K562 (cell line): ENCODE measurements around the gene TOM1L2. TPM values are rescaled to one million over a fixed set of nuclear protein-coding genes. Genes with fewer than 3 reads are reported as not detected.

Experiments used
- ATAC-seq: fragments of 200-7000 bp; cut with Tn5 transposase; 3 replicates; pipeline ENCODE4 v1.9.1; 2020; ENCODE audit warnings: moderate library complexity
- BruUV-seq: library from RNA; stranded (reverse); fragments of 400-500 nt; replicated peaks from 2 replicates; lab custom pipeline; 2021; lab: Mats Ljungman, UMichigan
- CTCF ChIA-PET: fragments of 300-600 bp; formaldehyde crosslinking; extraction: SDS; loops from one replicate; lab custom pipeline; 2021; ENCODE audit warnings: low intra/inter-chr PET ratio; lab: Yijun Ruan, JAX
- POLR2A ChIA-PET: fragments of 300-600, 350-650 bp; sonication (Branson Sonifier 250); formaldehyde crosslinking; extraction: SDS; loops from one replicate; lab custom pipeline; 2021; ENCODE audit warnings: antibody characterized with exemption, inconsistent platforms; lab: Yijun Ruan, JAX
- DNase-seq, 4 experiments: peaks; one replicate each; pipeline versions ENCODE4 v3.0.0 to v3.0.0-alpha.2; 2011 to 2018; ENCODE audit warnings: low spot score in 3 of 4, mixed read lengths in 3 of 4; ENCODE audit errors: extremely low read depth in 1 of 4
- FAIRE-seq: peaks from 2 replicates; lab custom pipeline; 2011; peaks lifted over from hg19 to GRCh38; lab: Jason Lieb, UNC
- H2AFZ ChIP-seq: 2 replicates; pipeline ENCODE4 v1.6.0; 2011; ENCODE audit warnings: low read depth, low read length, control low read depth, inconsistent platforms
- H3K27ac ChIP-seq: fragments of 200-600 bp; 3 replicates; pipeline ENCODE4 v1.8.0; 2011; ENCODE audit warnings: low read depth, mild to moderate bottlenecking, control low read depth, inconsistent platforms, low read length, moderate library complexity, mixed read lengths; ENCODE audit errors: extremely low read depth
- H3K27me3 ChIP-seq, 2 experiments: fragments of 300-600 bp in 1 of 2; 2 replicates in 1 of 2; 3 replicates in 1 of 2; pipeline versions ENCODE4 v1.6.0 to v1.8.0; 2011; ENCODE audit warnings: inconsistent platforms in 2 of 2, low read length in 2 of 2, mild to moderate bottlenecking in 1 of 2, mixed read lengths in 1 of 2, moderate library complexity in 1 of 2; ENCODE audit not compliant: control insufficient read depth in 2 of 2, insufficient read depth in 2 of 2
- H3K36me3 ChIP-seq: fragments of 300-600 bp; 3 replicates; pipeline ENCODE4 v1.8.0; 2011; ENCODE audit warnings: mild to moderate bottlenecking, low read length, inconsistent platforms; ENCODE audit not compliant: control insufficient read depth, insufficient read depth
- H3K4me1 ChIP-seq, 2 experiments: fragments of 200-600 bp in 1 of 2; replicated peaks in 1 of 2; 2 replicates in 1 of 2; 3 replicates in 1 of 2; pipeline versions ENCODE4 v1.5.1 to v1.8.0; 2011; ENCODE audit warnings: inconsistent platforms in 2 of 2, low read length in 2 of 2, mild to moderate bottlenecking in 1 of 2, mixed read lengths in 1 of 2, moderate library complexity in 1 of 2; ENCODE audit not compliant: control insufficient read depth in 2 of 2, insufficient read depth in 2 of 2
- H3K4me2 ChIP-seq: 2 replicates; pipeline ENCODE4 v1.6.1; 2011; ENCODE audit warnings: low read length, control low read depth, inconsistent platforms, mixed read lengths; ENCODE audit not compliant: insufficient read depth
- H3K4me3 ChIP-seq: fragments of 200-600 bp; sonication (generic), shearing (Covaris generic); 2 replicates; pipeline ENCODE4 v1.5.1; 2016; ENCODE audit warnings: control low read depth, inconsistent platforms
- H3K79me2 ChIP-seq: fragments of 200-600 bp; 3 replicates; pipeline ENCODE4 v1.8.0; 2011; ENCODE audit warnings: low read length, inconsistent platforms; ENCODE audit not compliant: control insufficient read depth, insufficient read depth
- H3K9ac ChIP-seq, 2 experiments: 2 replicates each; pipeline versions ENCODE4 v1.6.0 to v1.6.1; 2011; ENCODE audit warnings: low read depth in 2 of 2, low read length in 2 of 2, control low read depth in 1 of 2, inconsistent platforms in 1 of 2, mild to moderate bottlenecking in 1 of 2, mixed read lengths in 1 of 2; ENCODE audit not compliant: insufficient read depth in 1 of 2
- H3K9me1 ChIP-seq: one replicate; pipeline ENCODE4 v1.6.0; 2011; ENCODE audit warnings: inconsistent platforms, mild to moderate bottlenecking, low read length, moderate library complexity; ENCODE audit not compliant: control insufficient read depth, insufficient read depth
- H3K9me3 ChIP-seq: replicated peaks from 2 replicates; pipeline ENCODE4 v1.5.1; 2011; ENCODE audit warnings: low read depth, low read length, inconsistent platforms; ENCODE audit not compliant: control insufficient read depth, insufficient read depth
- H4K20me1 ChIP-seq: replicated peaks from 2 replicates; pipeline ENCODE4 v1.6.1; 2011; ENCODE audit warnings: low read length, inconsistent platforms, mixed read lengths; ENCODE audit not compliant: control insufficient read depth, insufficient read depth
- CBX2 ChIP-seq: fragments of 200-600 bp; sonication (generic); IDR thresholded peaks from one replicate; pipeline ENCODE4 v1.6.1; 2012; ENCODE audit warnings: mild to moderate bottlenecking, low read length, inconsistent platforms; ENCODE audit not compliant: insufficient read depth, poor library complexity, severe bottlenecking
- DNMT1 ChIP-seq: fragments of 450-650 bp; IDR thresholded peaks from 2 replicates; pipeline ENCODE4 v1.6.1; 2016; ENCODE audit warnings: antibody characterized with exemption, mild to moderate bottlenecking
- E2F1 ChIP-seq: sonication (generic); formaldehyde crosslinking; IDR thresholded peaks from 2 replicates; pipeline ENCODE4 v1.8.1; 2023; ENCODE audit warnings: mild to moderate bottlenecking, missing genetic modification reagents, moderate library complexity
- MAX ChIP-seq: sonication (generic); formaldehyde crosslinking; IDR thresholded peaks from 2 replicates; pipeline ENCODE4 v1.9.0; 2022; ENCODE audit warnings: mild to moderate bottlenecking, missing genetic modification reagents
- MIER1 ChIP-seq: fragments of 450-650 bp; IDR thresholded peaks from 2 replicates; pipeline ENCODE4 v1.6.1; 2016; ENCODE audit warnings: antibody characterized with exemption, mild to moderate bottlenecking, low read depth
- MYC ChIP-seq, 2 experiments: fragments of 250-450 bp in 1 of 2; sonication (Bioruptor Pico) in 1 of 2; IDR thresholded peaks; 2 replicates each; pipeline versions ENCODE4 v1.5.1 to v1.6.1; 2012 to 2021; ENCODE audit warnings: low read depth in 2 of 2, borderline replicate concordance in 1 of 2, improper control_type of control experiment in 1 of 2, low read length in 1 of 2, mild to moderate bottlenecking in 1 of 2, moderate library complexity in 1 of 2
- NCOA1 ChIP-seq: fragments of 450-650 bp; IDR thresholded peaks from 2 replicates; pipeline ENCODE4 v1.6.1; 2016; ENCODE audit warnings: low read depth
- NCOA6 ChIP-seq: fragments of 450-650 bp; IDR thresholded peaks from 2 replicates; pipeline ENCODE4 v1.6.1; 2017; ENCODE audit warnings: mild to moderate bottlenecking
- NFXL1 ChIP-seq: fragments of 450-650 bp; formaldehyde crosslinking; IDR thresholded peaks from 2 replicates; pipeline ENCODE4 v1.4.0; 2021; ENCODE audit warnings: mild to moderate bottlenecking
- PPARD ChIP-seq: fragments of 250-450 bp; sonication (Bioruptor Pico); IDR thresholded peaks from 2 replicates; pipeline ENCODE4 v1.8.0; 2022; ENCODE audit warnings: inconsistent platforms, mild to moderate bottlenecking, moderate library complexity
- RBM15 ChIP-seq: fragments of 200-400 bp; formaldehyde crosslinking; IDR thresholded peaks from 2 replicates; pipeline ENCODE4 v1.6.1; 2018; ENCODE audit warnings: mild to moderate bottlenecking, low read length, moderate library complexity; ENCODE audit not compliant: insufficient read depth
- RFX5 ChIP-seq: IDR thresholded peaks from 2 replicates; pipeline ENCODE4 v1.6.1; 2011; ENCODE audit warnings: low read depth, mild to moderate bottlenecking, improper control_type of control experiment, low read length
- RFX7 ChIP-seq: fragments of 250-450 bp; sonication (Bioruptor Pico); IDR thresholded peaks from 2 replicates; pipeline ENCODE4 v1.5.1; 2021; ENCODE audit warnings: mild to moderate bottlenecking
- SOX6 ChIP-seq: fragments of 450-650 bp; IDR thresholded peaks from 2 replicates; pipeline ENCODE4 v1.6.1; 2014; ENCODE audit warnings: mild to moderate bottlenecking
- TAF1 ChIP-seq: IDR thresholded peaks from 2 replicates; pipeline ENCODE4 v1.6.1; 2011; ENCODE audit warnings: mild to moderate bottlenecking, low read length, moderate library complexity; ENCODE audit not compliant: insufficient read depth, control insufficient read depth, severe bottlenecking; ENCODE audit errors: extremely low read depth
- TRIM24 ChIP-seq, 2 experiments: fragments of 450-650 bp; IDR thresholded peaks; 2 replicates each; pipeline ENCODE4 v1.6.1; 2016
- ZNF589 ChIP-seq: fragments of 200-800 bp; sonication (Bioruptor generic); IDR thresholded peaks from 2 replicates; pipeline ENCODE4 v1.6.1; 2016; ENCODE audit warnings: low read depth, missing genetic modification characterization, missing compliant biosample characterization
- ZNF592 ChIP-seq: fragments of 450-650 bp; IDR thresholded peaks from 2 replicates; pipeline ENCODE4 v1.6.1; 2017; ENCODE audit warnings: antibody characterized with exemption, mild to moderate bottlenecking
- WGBS: fragments of 100-300 bp; shearing (Covaris generic); methylation state at CpG from one replicate; pipeline ENCODE4 v1.1.6; 2016; ENCODE audit warnings: low coverage, mixed read lengths; ENCODE audit not compliant: insufficient coverage; ENCODE audit errors: missing lambda C conversion rate; 5-methylcytosine and 5-hydroxymethylcytosine counted together
- in situ Hi-C: fragments of 300-500 bp; cut with MboI; formaldehyde crosslinking; loops from 4 replicates; pipeline ENCODE4 v1.15.0; 2018; ENCODE audit warnings: inconsistent platforms, mixed read lengths
- intact Hi-C: fragments of 100-400 bp; cut with micrococcal nuclease; formaldehyde crosslinking; loops from 2 replicates; pipeline ENCODE4 v1.14.2; 2022
- polyA plus RNA-seq, 8 experiments: library from polyadenylated mRNA; depleted of rRNA in 4 of 8; stranded (reverse) in 5 of 8; unstranded in 3 of 8; fragments of >200 nt; fragmentation: Nextera tagmentation in 2 of 8; fragmentation: Illumina TruSeq in 1 of 8; extraction: Ambion mirVana in 2 of 8; extraction: Trizol in 1 of 8; gene quantifications; 2 replicates each; pipeline versions ENCODE4 v1.2.1 to v1.2.3, GENCODE V29; 2011 to 2014; ENCODE audit warnings: inconsistent platforms in 1 of 8, missing spikeins in 1 of 8
- total RNA-seq, 7 experiments: library from RNA; depleted of rRNA in 6 of 7; stranded (reverse); fragments of >200 nt in 6 of 7; fragmentation: Illumina TruSeq in 2 of 7; extraction: Trizol in 2 of 7; gene quantifications; 2 replicates each; pipeline versions ENCODE4 v1.2.1 to v1.2.3, GENCODE V29; 2011 to 2021; ENCODE audit warnings: low replicate concordance in 1 of 7

Gene TOM1L2
- total and polyA plus RNA-seq, 9 of the 15 experiments (the other 6 are each of a cell fraction or from before 2014, with no cell fraction given): 0.07 to 6.0 (median 2.5) TPM

- FAIRE-seq: no peak
- no TSS peak for BruUV-seq
- 63% methylated on average over 6 of the region's 6 CpGs for WGBS
- H3K79me2 ChIP-seq: no peaks in the 10 kb centered on the region
- POLR2A ChIA-PET: no interaction called here
- intact Hi-C loops: no loop called here
- no peak for DNase-seq
- TF ChIP-seq ZNF592 (no peak), NCOA6 (no peak), PPARD (no peak), TAF1 (no peak), MAX (CRISPR knock-in tag) (no peak), DNMT1 (no peak), NCOA1 (no peak), RBM15 (no peak), MYC (IDR thresholded peaks at IDR 0.05; ENCODE audit: low read depth, low read length) (no peak), MYC (CRISPR knock-in tag; IDR thresholded peaks at IDR 0.05; ENCODE audit: borderline replicate concordance, low read depth) (no peak), NFXL1 (CRISPR knock-in tag) (no peak), ZNF589 (CRISPR knock-in tag) (no peak), TRIM24 (IDR thresholded peaks at IDR 0.05) (no peak), RFX7 (no peak), CBX2 (no peak), E2F1 (CRISPR knock-in tag) (no peak), SOX6 (no peak), RFX5 (no peak), MIER1 (no peak)
- no peak overlapping the region for H2AFZ ChIP-seq
- H3K4me1 ChIP-seq: peaks cover 0 to under 1% of the 10 kb centered on the region in 2 experiments; a peak in 1 of 5 replicates
- no peak overlapping the region for H3K4me3 ChIP-seq
- H3K4me2 ChIP-seq: no peak overlapping the region
- no peak overlapping the region for H3K9ac ChIP-seq
- no peak for ATAC-seq
- CTCF ChIA-PET: no interaction called here
- in situ Hi-C loops: no loop called here
- H3K27ac ChIP-seq: no peak overlapping the region
- no peaks in the 10 kb centered on the region for H3K27me3 ChIP-seq
- H3K9me1 ChIP-seq: no peaks in the 10 kb centered on the region
- no peaks in the 10 kb centered on the region for H3K36me3 ChIP-seq
- H3K9me3 ChIP-seq: no peaks in the 10 kb centered on the region
- no peaks in the 10 kb centered on the region for H4K20me1 ChIP-seq
Observed at GRCh38 chr17:17886226-17886625, 86.0 kb downstream of the TOM1L2 start.
